HepG2 (cell line): Measurements from ENCODE around the gene MYOZ1. TPM values are rescaled to one million over a fixed set of nuclear protein-coding genes. Genes with fewer than 3 reads are reported as not detected.

ENCODE experiments used
- ATAC-seq: fragments of 200-7000 bp; cut with Tn5 transposase; 3 replicates; pipeline ENCODE4 v1.9.1; 2020; ENCODE audit warnings: mild to moderate bottlenecking, moderate library complexity
- BruUV-seq: library from RNA; stranded (reverse); fragments of 400-500 nt; replicated peaks from 2 replicates; lab custom pipeline; 2021; lab: Mats Ljungman, UMichigan
- CTCF ChIA-PET: fragments of 300-600 bp; formaldehyde crosslinking; extraction: SDS; loops from one replicate; lab custom pipeline; 2021; ENCODE audit warnings: low total read pairs, inconsistent platforms, low intra/inter-chr PET ratio; lab: Yijun Ruan, JAX
- POLR2A ChIA-PET: fragments of 350-600 bp; sonication (Branson Sonifier 250); formaldehyde crosslinking; loops from one replicate; lab custom pipeline; 2020; ENCODE audit warnings: antibody characterized with exemption, inconsistent platforms; lab: Yijun Ruan, JAX
- DNase-seq: peaks from one replicate; pipeline ENCODE4 v3.0.0-alpha.2; 2015; ENCODE audit warnings: low spot score
- FAIRE-seq: peaks from 3 replicates; lab custom pipeline; 2011; peaks lifted over from hg19 to GRCh38; lab: Jason Lieb, UNC
- H2AFZ ChIP-seq: one replicate; pipeline ENCODE4 v1.6.1; 2011; ENCODE audit warnings: low read length, inconsistent platforms
- H3K27ac ChIP-seq: fragments of 300-600 bp; 3 replicates; pipeline ENCODE4 v1.8.0; 2011; ENCODE audit warnings: mixed run types, mild to moderate bottlenecking, mixed read lengths, low read length, inconsistent platforms; ENCODE audit not compliant: insufficient read depth; ENCODE audit errors: extremely low read length
- H3K27me3 ChIP-seq, 2 experiments: fragments of 200-600 bp in 1 of 2; 2 replicates in 1 of 2; 3 replicates in 1 of 2; pipeline versions ENCODE4 v1.6.0 to v1.8.0; 2011; ENCODE audit warnings: low read length in 2 of 2, mild to moderate bottlenecking in 2 of 2, moderate library complexity in 2 of 2, inconsistent platforms in 1 of 2; ENCODE audit not compliant: insufficient read depth in 2 of 2, control insufficient read depth in 1 of 2
- H3K36me3 ChIP-seq, 2 experiments: fragments of 200-600 bp in 1 of 2; replicated peaks in 1 of 2; 2 replicates in 1 of 2; 3 replicates in 1 of 2; pipeline versions ENCODE4 v1.5.1 to v1.8.0; 2011; ENCODE audit warnings: low read length in 2 of 2, inconsistent platforms in 1 of 2; ENCODE audit not compliant: insufficient read depth in 2 of 2, control insufficient read depth in 1 of 2
- H3K4me1 ChIP-seq: 2 replicates; pipeline ENCODE4 v1.5.1; 2012; ENCODE audit warnings: low read length, inconsistent platforms; ENCODE audit not compliant: insufficient read depth
- H3K4me2 ChIP-seq: 2 replicates; pipeline ENCODE4 v1.6.0; 2011; ENCODE audit warnings: low read depth, low read length, inconsistent platforms
- H3K4me3 ChIP-seq, 3 experiments: fragments of 200-600 bp in 1 of 3; sonication (generic), shearing (Covaris generic) in 1 of 3; replicated peaks in 1 of 3; 2 replicates each; pipeline ENCODE4 v1.5.1; 2011 to 2016; ENCODE audit warnings: low read length in 3 of 3, inconsistent platforms in 2 of 3, low read depth in 2 of 3, mild to moderate bottlenecking in 2 of 3, control low read depth in 1 of 3, mixed read lengths in 1 of 3; ENCODE audit not compliant: insufficient read depth in 1 of 3
- H3K79me2 ChIP-seq: one replicate; pipeline ENCODE4 v1.6.1; 2011; ENCODE audit warnings: low read length, inconsistent platforms; ENCODE audit not compliant: insufficient read depth
- H3K9ac ChIP-seq: 2 replicates; pipeline ENCODE4 v1.6.0; 2011; ENCODE audit warnings: mild to moderate bottlenecking, low read depth, low read length, inconsistent platforms; ENCODE audit not compliant: insufficient read depth
- H3K9me3 ChIP-seq: 2 replicates; pipeline ENCODE4 v1.5.1; 2012; ENCODE audit warnings: mild to moderate bottlenecking, low read length
- H4K20me1 ChIP-seq: 2 replicates; pipeline ENCODE4 v1.6.0; 2011; ENCODE audit warnings: inconsistent platforms, mild to moderate bottlenecking, low read length, moderate library complexity; ENCODE audit not compliant: insufficient read depth
- AHDC1 ChIP-seq: sonication (generic); formaldehyde crosslinking; IDR thresholded peaks from 2 replicates; pipeline ENCODE4 v1.5.1; 2020; ENCODE audit warnings: mild to moderate bottlenecking, missing genetic modification reagents, borderline replicate concordance
- FOSL2 ChIP-seq: sonication (generic); formaldehyde crosslinking; IDR thresholded peaks from 2 replicates; pipeline ENCODE4 v1.4.0; 2020; ENCODE audit warnings: missing genetic modification reagents
- GLI4 ChIP-seq: sonication (generic); formaldehyde crosslinking; IDR thresholded peaks from 2 replicates; pipeline ENCODE4 v1.5.1; 2020; ENCODE audit warnings: missing genetic modification reagents, mild to moderate bottlenecking, moderate library complexity, borderline replicate concordance
- HES4 ChIP-seq: sonication (generic); formaldehyde crosslinking; IDR thresholded peaks from 2 replicates; pipeline ENCODE4 v1.9.0; 2021; ENCODE audit warnings: mild to moderate bottlenecking, missing genetic modification reagents, borderline replicate concordance
- KMT2A ChIP-seq: sonication (generic); formaldehyde crosslinking; IDR thresholded peaks from 2 replicates; pipeline ENCODE4 v1.4.0; 2020; ENCODE audit warnings: missing genetic modification reagents
- MEF2D ChIP-seq: sonication (generic); formaldehyde crosslinking; IDR thresholded peaks from 2 replicates; pipeline ENCODE4 v1.5.1; 2020; ENCODE audit warnings: mild to moderate bottlenecking, missing genetic modification reagents
- POLR2AphosphoS5 ChIP-seq: IDR thresholded peaks from 2 replicates; pipeline ENCODE4 v1.6.1; 2012; ENCODE audit warnings: low read depth, low read length
- SIN3B ChIP-seq: fragments of 150-350 bp; IDR thresholded peaks from 2 replicates; pipeline ENCODE4 v1.6.1; 2014; ENCODE audit warnings: low read length
- SIX1 ChIP-seq: sonication (generic); formaldehyde crosslinking; IDR thresholded peaks from 2 replicates; pipeline ENCODE4 v1.4.0; 2020; ENCODE audit warnings: missing genetic modification reagents, borderline replicate concordance
- SMAD3 ChIP-seq: sonication (generic); formaldehyde crosslinking; IDR thresholded peaks from 2 replicates; pipeline ENCODE4 v1.4.0; 2020; ENCODE audit warnings: missing genetic modification reagents
- ZNF101 ChIP-seq: sonication (generic); formaldehyde crosslinking; IDR thresholded peaks from 2 replicates; pipeline ENCODE4 v1.4.0; 2020; ENCODE audit warnings: mild to moderate bottlenecking, low read depth, missing genetic modification reagents, borderline replicate concordance
- ZNF180 ChIP-seq: sonication (generic); formaldehyde crosslinking; IDR thresholded peaks from 2 replicates; pipeline ENCODE4 v1.4.0; 2020; ENCODE audit warnings: low read depth, missing genetic modification reagents, borderline replicate concordance
- ZNF484 ChIP-seq: sonication (generic); formaldehyde crosslinking; IDR thresholded peaks from 2 replicates; pipeline ENCODE4 v1.5.1; 2020; ENCODE audit warnings: mild to moderate bottlenecking, low read depth, missing genetic modification reagents, borderline replicate concordance
- ZNF549 ChIP-seq: sonication (generic); formaldehyde crosslinking; IDR thresholded peaks from 2 replicates; pipeline ENCODE4 v1.5.0; 2020; ENCODE audit warnings: missing genetic modification reagents
- ZNF598 ChIP-seq: sonication (generic); formaldehyde crosslinking; IDR thresholded peaks from 2 replicates; pipeline ENCODE4 v1.5.1; 2020; ENCODE audit warnings: mild to moderate bottlenecking, missing genetic modification reagents, borderline replicate concordance
- ZNF614 ChIP-seq: IDR thresholded peaks from 2 replicates; pipeline ENCODE4 v1.6.1; 2018; ENCODE audit warnings: missing biosample characterization, missing genetic modification reagents, inconsistent platforms, borderline replicate concordance
- ZNF782 ChIP-seq: sonication (generic); formaldehyde crosslinking; IDR thresholded peaks from 2 replicates; pipeline ENCODE4 v1.4.0; 2020; ENCODE audit warnings: missing genetic modification reagents, mild to moderate bottlenecking, borderline replicate concordance
- WGBS: methylation state at CpG from one replicate; pipeline ENCODE4 v1.1.6; 2017; ENCODE audit warnings: low lambda C conversion rate; 5-methylcytosine and 5-hydroxymethylcytosine counted together
- in situ Hi-C: cut with HindIII; loops from 2 replicates; pipeline ENCODE4 v1.10.0; 2017; ENCODE audit warnings: low pct_unique_long_range_greater_than_20kb; ENCODE audit not compliant: extremely low pct_ligation_motif_present
- intact Hi-C: fragments of 100-400 bp; cut with micrococcal nuclease; formaldehyde crosslinking; loops from one replicate; pipeline ENCODE4 v1.10.0; 2022; ENCODE audit not compliant: unreplicated experiment
- polyA plus RNA-seq, 8 experiments: library from polyadenylated mRNA; depleted of rRNA in 3 of 8; stranded (reverse) in 7 of 8; unstranded in 1 of 8; fragments of >200 nt; fragmentation: Illumina TruSeq in 4 of 8; extraction: Trizol in 4 of 8; gene quantifications; 2 replicates each; pipeline versions ENCODE4 v1.2.1 to v1.2.3, GENCODE V29; 2011 to 2016; ENCODE audit warnings: low read depth in 4 of 8, missing spikeins in 1 of 8, mixed read lengths in 1 of 8; ENCODE audit not compliant: insufficient read depth in 1 of 8
- total RNA-seq, 5 experiments: library from RNA; depleted of rRNA; stranded (reverse); fragments of >200 nt; fragmentation: Illumina TruSeq; extraction: Trizol; gene quantifications; 2 replicates each; pipeline ENCODE4 v1.2.3, GENCODE V29; 2016; ENCODE audit warnings: low read depth in 1 of 5

Gene MYOZ1
- total and polyA plus RNA-seq, 2 of the 13 experiments (the other 11 are each of a cell fraction or from before 2014, with no cell fraction given): not detected

GRCh38 chr10:73647211-73647874 is 6.1 kb upstream of the MYOZ1 start:
- no peak for FAIRE-seq
- no peak overlapping the region for H3K27ac ChIP-seq
- intact Hi-C loops (no loop called here), in situ Hi-C loops (loop anchor here (25.0 kb wide), 1 partner anchor 385 kb away; the partner anchor contains the start of gene MRPS16)
- TF ChIP-seq GLI4 (CRISPR knock-in tag): no peak
- no peak for TF ChIP-seq MEF2D (CRISPR knock-in tag)
- TF ChIP-seq AHDC1 (CRISPR knock-in tag): no peak
- no peak for TF ChIP-seq ZNF782 (CRISPR knock-in tag)
- TF ChIP-seq SIX1 (CRISPR knock-in tag): no peak
- TF ChIP-seq ZNF614 (CRISPR knock-in tag): no peak
- no peak for TF ChIP-seq POLR2AphosphoS5
- no peak for TF ChIP-seq HES4 (CRISPR knock-in tag)
- no peak for TF ChIP-seq ZNF484
- TF ChIP-seq KMT2A (CRISPR knock-in tag): no peak
- TF ChIP-seq ZNF101 (CRISPR knock-in tag): no peak
- TF ChIP-seq ZNF598 (CRISPR knock-in tag): no peak
- no peak for TF ChIP-seq SIN3B
- no peak for TF ChIP-seq FOSL2 (CRISPR knock-in tag)
- TF ChIP-seq ZNF549 (CRISPR knock-in tag): no peak
- TF ChIP-seq ZNF180 (CRISPR knock-in tag): no peak
- no peak for TF ChIP-seq SMAD3 (CRISPR knock-in tag)
- no peak for DNase-seq
- no peak overlapping the region for H3K9ac ChIP-seq
- ChIA-PET POLR2A (no interaction called here), CTCF (no interaction called here)
- H3K36me3 ChIP-seq: no peaks in the 10 kb centered on the region
- H2AFZ ChIP-seq: no peak overlapping the region
- H3K4me2 ChIP-seq: no peak overlapping the region
- no peaks in the 10 kb centered on the region for H3K9me3 ChIP-seq
- no peaks in the 10 kb centered on the region for H4K20me1 ChIP-seq
- H3K4me3 ChIP-seq: no peak overlapping the region
- no peak for ATAC-seq
- no peaks in the 10 kb centered on the region for H3K79me2 ChIP-seq
- 70% methylated on average over 28 of the region's 32 CpGs for WGBS
- H3K27me3 ChIP-seq: 0 out of 5 replicates have a peak, but pooled peaks cover 3 to 4% of the 10 kb centered on the region in 2 experiments
- peaks cover 27% of the 10 kb centered on the region for H3K4me1 ChIP-seq
- no TSS peak for BruUV-seq
